BE2C (cell line): ENCODE measurements around the gene HEATR3.
"Not testable (repeated sequence)": the region's sequence is repeated elsewhere in the genome, so short reads cannot be mapped to it uniquely, and the experiment has no call there.

Source experiments
- DNase-seq: peaks from one replicate; pipeline ENCODE4 v3.0.0-alpha.2; 2020
- H3K27me3 ChIP-seq: fragments of 250-450 bp; sonication (Bioruptor Pico); 2 replicates; pipeline ENCODE4 v1.5.1; 2020; ENCODE audit warnings: mild to moderate bottlenecking
- H3K36me3 ChIP-seq: fragments of 250-450 bp; sonication (Bioruptor Pico); 2 replicates; pipeline ENCODE4 v1.5.1; 2020; ENCODE audit warnings: mild to moderate bottlenecking
- H3K4me1 ChIP-seq: fragments of 250-450 bp; sonication (Bioruptor Pico); 2 replicates; pipeline ENCODE4 v1.5.1; 2020
- H3K4me3 ChIP-seq: 2 replicates; pipeline ENCODE4 v1.5.1; 2011; ENCODE audit warnings: low read depth, low read length
- H3K9me3 ChIP-seq: fragments of 250-450 bp; sonication (Bioruptor Pico); 2 replicates; pipeline ENCODE4 v1.5.1; 2020
- CTCF ChIP-seq: IDR thresholded peaks from 2 replicates; pipeline ENCODE4 v1.5.1; 2012; ENCODE audit warnings: mild to moderate bottlenecking, low read depth, low read length

HEATR3 gene

DNA sequence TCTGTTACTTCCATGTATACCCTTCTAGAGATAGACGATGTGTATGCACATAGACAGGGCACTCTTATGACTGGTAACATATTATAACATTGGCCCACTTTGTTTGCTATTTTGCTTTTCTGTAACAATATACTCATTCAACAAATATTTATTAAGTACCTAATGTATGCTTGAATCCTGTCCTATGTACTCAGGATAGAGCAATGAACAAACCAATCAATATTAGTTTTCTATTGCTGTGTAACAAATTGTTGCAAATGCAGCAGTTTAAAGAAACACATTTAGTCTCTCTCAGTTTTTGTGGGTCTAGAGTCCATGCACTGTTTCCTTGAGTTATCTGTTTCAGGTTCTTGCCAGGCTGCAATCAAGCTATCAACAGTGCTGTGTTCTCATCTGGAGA, 57.6 kb downstream of the HEATR3 start:
- Histone ChIP-seq H3K36me3 (no peaks in the 10 kb centered on the region), H3K4me1 (no peaks in the 10 kb centered on the region), H3K4me3 (no peak overlapping the region), H3K27me3 (no peaks in the 10 kb centered on the region), H3K9me3 (no peaks in the 10 kb centered on the region)
- no peak for DNase-seq
- no peak for TF ChIP-seq CTCF

- DNase-seq: no peak
- H3K9me3 ChIP-seq: no peaks in the 10 kb centered on the region
- H3K27me3 ChIP-seq: no peaks in the 10 kb centered on the region
- no peaks in the 10 kb centered on the region for H3K4me1 ChIP-seq
- H3K36me3 ChIP-seq: no peaks in the 10 kb centered on the region
- H3K4me3 ChIP-seq: no peak overlapping the region
- TF ChIP-seq CTCF: no peak
Measured at GRCh38 chr16:50124769-50125168, 59.0 kb downstream of the HEATR3 start.

- Histone ChIP-seq H3K36me3 (no peaks in the 10 kb centered on the region), H3K9me3 (no peaks in the 10 kb centered on the region), H3K27me3 (no peaks in the 10 kb centered on the region), H3K4me1 (no peaks in the 10 kb centered on the region), H3K4me3 (no peak overlapping the region)
- no peak for DNase-seq
- TF ChIP-seq CTCF: no peak
Measured at GRCh38 chr16:50126183-50126582, 60.4 kb downstream of the HEATR3 start.

GRCh38 chr16:50132571-50132970, 66.8 kb downstream of the HEATR3 start:
- not testable (repeated sequence) for H3K4me1 ChIP-seq, H3K36me3 ChIP-seq, H3K9me3 ChIP-seq, H3K4me3 ChIP-seq, DNase-seq, H3K27me3 ChIP-seq

- H3K4me3 ChIP-seq: no peak overlapping the region
- no peaks in the 10 kb centered on the region for H3K9me3 ChIP-seq
- no peaks in the 10 kb centered on the region for H3K36me3 ChIP-seq
- H3K27me3 ChIP-seq: no peaks in the 10 kb centered on the region
- DNase-seq: no peak
- H3K4me1 ChIP-seq: no peaks in the 10 kb centered on the region
- TF ChIP-seq CTCF: no peak
Measured at GRCh38 chr16:50133214-50133613, 67.4 kb downstream of the HEATR3 start.

DNA sequence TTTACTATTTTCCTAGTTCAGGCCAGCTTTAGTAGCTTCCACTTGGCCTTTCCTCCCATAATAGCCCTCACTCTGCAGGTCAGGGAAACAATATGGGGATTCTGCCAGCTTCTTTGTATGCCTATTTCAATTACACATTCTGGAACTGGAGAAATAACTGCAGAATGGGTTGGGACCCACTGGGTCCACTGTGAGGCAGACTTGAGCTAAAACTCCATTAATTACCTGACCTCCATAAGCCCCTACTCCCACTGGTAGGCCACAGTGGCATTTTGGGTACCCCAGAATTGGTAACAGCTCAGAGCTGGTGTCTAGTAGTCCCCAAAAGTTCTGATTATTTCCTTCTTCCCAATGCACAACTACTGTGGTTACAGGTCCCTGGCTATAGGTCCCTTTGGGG, 70.6 kb downstream of the HEATR3 start:
- H3K4me3 ChIP-seq: no peak overlapping the region
- H3K27me3 ChIP-seq: no peaks in the 10 kb centered on the region
- 0 out of 2 replicates have a peak, but pooled peaks have one; percentile 23 for TF ChIP-seq CTCF
- no peaks in the 10 kb centered on the region for H3K36me3 ChIP-seq
- no peaks in the 10 kb centered on the region for H3K4me1 ChIP-seq
- H3K9me3 ChIP-seq: no peaks in the 10 kb centered on the region
- no peak for DNase-seq

- Histone ChIP-seq H3K36me3 (no peaks in the 10 kb centered on the region), H3K27me3 (no peaks in the 10 kb centered on the region), H3K4me3 (no peak overlapping the region), H3K9me3 (no peaks in the 10 kb centered on the region), H3K4me1 (no peaks in the 10 kb centered on the region)
- no peak for DNase-seq
- TF ChIP-seq CTCF: no peak
Measured at GRCh38 chr16:50137268-50137667, 71.5 kb downstream of the HEATR3 start.
